SHP77 treated with DMSO at 0.1 percent for 48 hours (cell line): Measurements from ENCODE around the gene TMEM150A.
"Not testable (repeated sequence)": the region's sequence is repeated elsewhere in the genome, so short reads cannot be mapped to it uniquely, and the experiment has no call there.

Experiments
- DNase-seq: peaks from one replicate; lab custom pipeline; 2025; lab: John Stamatoyannopoulos, UW

TMEM150A gene

GRCh38 chr2:85593023-85593422 lies 9.5 kb downstream of the TMEM150A start:
- DNase-seq = no peak

DNA sequence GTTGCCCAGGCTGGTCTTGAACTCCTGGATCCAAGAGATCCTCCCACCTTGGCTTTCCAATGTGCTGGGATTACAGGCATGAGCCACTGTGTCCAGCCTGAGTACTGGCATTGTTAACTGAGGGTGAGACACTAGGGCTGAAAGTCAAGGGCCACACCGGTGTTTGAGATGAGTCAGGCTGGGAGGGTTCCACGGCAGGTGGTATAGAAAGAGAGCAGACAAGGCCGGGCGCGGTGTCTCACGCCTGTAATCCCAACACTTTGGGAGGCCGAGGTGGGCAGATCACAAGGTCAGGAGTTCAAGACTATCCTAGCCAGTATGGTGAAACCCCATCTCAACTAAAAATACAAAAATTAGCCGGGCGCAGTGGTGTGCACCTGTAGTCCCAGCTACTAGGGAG lies 10.2 kb downstream of the TMEM150A start:
- not testable (repeated sequence) for DNase-seq

DNA sequence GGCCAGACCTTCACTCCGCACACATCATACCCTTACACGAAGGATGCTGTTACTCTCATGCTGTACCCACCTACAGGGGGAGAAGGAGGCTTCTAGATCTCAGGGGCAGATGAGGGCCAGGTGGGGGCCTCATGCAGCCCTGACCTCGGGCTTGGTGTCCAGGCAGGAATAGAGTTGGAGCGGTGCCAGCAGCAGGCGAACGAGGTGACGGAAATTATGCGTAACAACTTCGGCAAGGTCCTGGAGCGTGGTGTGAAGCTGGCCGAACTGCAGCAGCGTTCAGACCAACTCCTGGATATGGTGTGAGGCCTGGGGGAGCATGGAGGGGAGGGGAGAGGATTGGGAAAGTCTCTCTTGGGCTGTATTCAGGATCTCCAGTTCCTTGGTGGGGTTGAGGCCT lies 10.9 kb downstream of the TMEM150A start:
- DNase-seq = no peak

DNA sequence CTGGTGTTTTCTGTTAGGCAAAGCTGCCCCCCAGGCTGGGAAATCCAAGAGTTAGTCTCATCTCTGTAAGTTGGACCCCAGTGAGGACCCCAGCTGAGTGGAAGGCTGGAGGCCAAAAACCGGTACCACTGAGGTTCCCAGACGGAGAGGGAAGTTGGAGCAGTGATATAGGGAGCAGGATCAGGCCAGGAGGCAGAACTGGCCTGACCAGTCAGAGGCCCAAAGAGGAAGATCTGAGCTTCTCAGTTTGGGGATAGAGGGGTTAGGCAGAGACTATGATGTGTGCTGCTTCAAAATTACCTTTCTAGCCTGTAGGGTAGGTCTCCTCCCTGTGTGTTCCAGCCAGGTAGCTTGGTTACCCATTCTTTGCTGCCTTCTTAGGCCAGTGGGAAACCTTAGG lies 11.5 kb downstream of the TMEM150A start:
- DNase-seq = no peak

DNA sequence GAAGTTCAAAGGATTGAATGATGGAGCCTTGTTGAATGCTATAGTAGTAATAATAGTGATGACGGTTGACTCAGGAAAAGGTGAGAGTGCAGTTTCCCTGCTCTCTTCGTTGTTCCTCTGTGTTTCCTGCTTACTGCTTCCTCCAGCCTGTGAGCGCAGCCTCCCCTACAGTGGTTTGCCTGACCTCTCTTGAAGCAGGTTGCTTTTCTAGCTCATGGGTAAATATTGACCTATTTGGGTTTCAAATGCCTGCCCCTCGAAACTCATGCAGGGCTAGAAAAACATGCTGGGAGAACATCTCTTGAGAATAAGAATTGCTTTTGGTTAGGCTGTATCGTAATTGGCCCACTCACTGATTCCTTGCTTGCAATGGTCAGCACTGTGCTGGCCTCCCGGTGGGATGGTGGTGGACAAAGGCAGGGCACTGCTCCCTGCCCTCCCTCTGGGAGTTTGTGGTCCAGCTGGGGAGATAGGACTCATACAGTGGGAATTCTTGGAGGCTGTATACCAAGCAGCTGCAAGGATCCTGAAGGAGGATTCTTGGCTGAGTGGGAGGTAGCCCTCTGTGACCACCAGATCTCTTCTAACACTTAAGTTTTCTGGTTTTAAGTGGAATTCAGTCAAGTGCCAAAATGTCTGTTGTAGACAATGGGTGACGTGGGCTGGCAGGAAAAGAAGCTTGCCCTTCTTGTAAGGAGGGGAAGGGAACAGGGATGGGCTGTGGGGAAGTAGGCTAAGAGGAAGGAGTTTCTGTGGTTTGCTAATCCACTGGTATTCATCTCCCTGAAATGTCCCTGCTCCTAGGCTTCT lies 12.3 kb downstream of the TMEM150A start:
- DNase-seq = no peak

GRCh38 chr2:85589181-85589580 lies 13.3 kb downstream of the TMEM150A start:
- no peak for DNase-seq

- DNase-seq = no peak
Observed at GRCh38 chr2:85588645-85589044, 13.9 kb downstream of the TMEM150A start.

GRCh38 chr2:85588236-85588635 lies 14.3 kb downstream of the TMEM150A start:
- no peak for DNase-seq

GRCh38 chr2:85585781-85586105 lies 16.8 kb downstream of the TMEM150A start:
- DNase-seq = no peak

DNA sequence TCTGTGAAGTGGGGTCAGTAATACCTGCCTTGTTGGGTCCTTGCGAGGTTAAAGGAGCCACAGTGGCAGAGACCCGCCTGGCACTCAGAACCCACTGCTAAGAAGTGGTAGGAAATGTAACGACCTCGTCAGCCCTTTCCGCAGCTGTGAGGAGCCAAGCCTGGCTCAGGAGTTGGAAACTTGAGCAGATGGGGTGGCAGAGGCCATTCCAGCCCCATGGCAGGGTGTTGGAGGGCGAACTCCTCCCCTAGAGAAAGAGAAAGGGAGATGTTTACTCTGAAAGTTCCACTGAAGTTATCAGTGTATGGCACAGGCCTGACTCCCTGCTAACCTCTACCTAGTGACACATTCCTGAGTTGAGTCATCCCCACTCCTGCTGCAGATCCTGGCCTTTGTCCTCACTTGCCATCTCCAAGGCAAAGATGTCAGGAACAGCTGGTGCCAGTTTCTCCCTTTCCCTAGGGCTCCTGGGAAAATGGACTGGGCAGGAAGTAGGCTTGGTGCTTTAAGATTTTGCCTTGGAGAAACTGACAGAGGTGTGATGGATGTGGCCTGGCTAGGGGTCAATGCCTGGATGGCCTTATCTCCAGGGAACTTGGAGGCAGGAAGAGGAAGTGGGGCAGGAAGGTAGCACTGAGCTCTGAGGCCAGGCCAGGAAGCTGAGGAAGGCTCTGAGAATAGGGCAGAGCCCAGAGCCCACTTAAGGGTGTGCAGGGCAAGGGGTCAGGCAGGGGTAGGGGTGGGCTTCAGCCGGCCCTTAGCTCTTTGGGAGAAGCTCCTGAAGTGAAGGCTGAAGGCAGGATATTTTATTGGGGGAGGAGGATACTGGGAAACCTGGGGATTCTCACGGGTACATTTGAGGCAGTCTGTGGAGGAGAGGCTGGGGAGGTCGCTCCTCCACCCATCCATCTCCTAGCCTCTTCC lies 17.4 kb downstream of the TMEM150A start:
- no peak for DNase-seq

DNA sequence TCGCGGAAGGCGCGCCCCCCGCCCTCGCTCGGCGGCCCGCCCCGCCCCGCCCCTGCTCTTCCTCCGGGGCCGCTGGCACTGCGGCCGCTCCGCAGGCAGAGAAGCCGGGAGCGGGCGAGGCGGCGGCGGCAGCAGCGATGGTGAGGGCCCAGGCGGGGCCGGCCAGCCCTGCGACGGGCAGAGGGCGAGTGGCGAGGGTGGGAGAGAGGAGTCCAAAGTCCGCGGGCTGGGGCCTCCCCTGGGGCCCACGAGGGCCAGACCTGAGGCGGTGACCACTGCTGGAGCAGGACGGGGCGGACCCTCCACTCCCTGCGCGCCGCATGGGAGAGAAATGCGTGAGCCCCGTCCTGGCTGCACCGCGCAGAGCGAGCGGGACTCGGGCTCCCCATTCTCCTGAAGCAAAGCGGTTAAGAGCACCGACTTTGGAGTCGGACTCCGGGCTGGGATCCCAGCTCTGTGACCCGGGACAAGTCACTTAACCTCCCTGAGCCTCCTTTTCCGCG lies 18.1 kb downstream of the TMEM150A start, which contains the start of gene VAMP5:
VAMP5 (plus strand) TSS at position 78 of the 503 bp plus-strand sequence; CDS start at position 138, 60 bp downstream.
- no peak for DNase-seq

DNA sequence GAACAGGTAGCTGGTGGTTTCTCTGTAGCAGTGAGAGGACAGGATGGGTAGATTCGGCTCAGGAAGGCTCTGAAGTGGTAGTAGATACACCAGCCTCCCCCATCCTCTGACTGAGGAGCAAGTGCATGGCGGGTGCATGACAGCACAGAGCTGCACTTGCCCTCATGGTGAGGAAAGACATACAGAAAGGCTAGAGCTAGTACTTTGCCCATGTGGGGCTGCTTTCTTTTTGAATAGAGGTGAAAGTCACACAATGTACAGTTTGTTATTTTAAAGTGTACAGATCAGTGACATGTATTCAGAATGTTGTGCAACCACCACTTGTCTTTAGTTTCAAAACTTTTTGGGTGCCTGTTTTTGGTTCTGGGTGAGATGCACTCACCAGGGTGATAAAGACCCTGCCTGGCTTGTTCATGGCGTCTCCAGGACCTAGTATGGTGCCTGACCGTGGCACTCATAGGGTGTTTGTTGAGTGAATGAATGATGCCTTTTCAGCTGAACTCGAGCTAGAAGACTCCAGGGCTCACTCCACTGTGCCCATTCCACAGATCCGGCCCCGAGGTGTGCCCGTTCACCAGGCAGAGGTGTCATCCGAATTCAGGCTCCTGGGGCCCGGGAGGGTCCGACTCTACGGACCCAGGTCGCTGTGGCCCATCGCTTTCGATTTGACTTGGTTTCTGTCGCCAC lies 18.7 kb downstream of the TMEM150A start:
- DNase-seq = no peak

GRCh38 chr2:85582492-85582891 lies 20.0 kb downstream of the TMEM150A start:
- DNase-seq = no peak

DNA sequence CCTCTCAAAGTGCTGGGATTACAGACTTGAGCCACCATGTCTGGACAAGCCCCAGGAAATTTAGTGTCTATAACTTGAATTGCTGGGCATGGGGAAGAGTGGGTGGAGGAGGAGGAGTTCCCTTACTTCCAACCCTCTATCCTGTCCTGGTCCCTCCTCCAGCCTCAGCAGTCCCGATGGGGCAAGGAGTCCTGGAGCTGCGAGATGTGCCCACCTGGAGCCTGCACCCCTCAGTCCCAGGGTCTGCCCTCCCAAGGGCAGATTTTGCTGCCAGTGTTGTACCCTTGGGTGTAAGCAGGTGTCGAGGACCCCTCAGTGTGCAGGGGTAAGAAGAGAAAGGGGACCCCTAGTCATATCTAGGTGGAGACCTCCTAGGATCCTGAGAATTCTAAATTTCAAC lies 22.3 kb downstream of the TMEM150A start:
- DNase-seq = no peak

DNA sequence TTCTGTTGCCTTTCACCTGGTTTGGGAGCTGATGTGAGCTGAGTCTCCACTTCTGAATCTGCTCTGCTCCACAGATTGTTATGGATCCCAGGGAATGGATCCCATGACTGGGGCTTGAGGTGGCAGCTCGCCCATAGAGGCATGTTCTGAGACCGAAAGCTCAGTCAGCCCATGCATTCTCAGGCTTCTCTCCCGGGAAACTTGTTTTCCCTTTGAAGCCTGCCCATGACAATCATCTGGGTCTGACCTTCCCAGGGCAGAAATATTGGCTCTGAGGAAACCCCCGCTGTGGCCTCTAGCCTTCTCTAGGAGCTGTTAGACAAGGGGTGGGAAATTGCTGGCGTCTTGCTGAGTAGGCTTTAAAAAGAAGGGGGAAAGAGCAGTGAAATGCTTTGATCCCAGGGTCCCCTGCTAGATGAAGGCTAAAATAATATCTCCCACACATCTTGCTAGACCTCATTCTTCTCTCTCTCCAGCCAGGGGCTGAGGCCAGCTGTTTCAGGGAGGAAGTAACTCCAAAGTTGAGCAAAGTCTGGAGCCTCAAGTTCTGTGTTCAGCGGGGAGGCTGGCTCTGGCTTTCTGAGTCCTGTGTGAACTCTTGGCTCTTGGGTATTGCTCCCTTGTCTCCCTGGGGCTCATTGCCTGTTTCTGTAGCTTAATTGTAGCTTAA lies 23.1 kb downstream of the TMEM150A start:
- no peak for DNase-seq

DNA sequence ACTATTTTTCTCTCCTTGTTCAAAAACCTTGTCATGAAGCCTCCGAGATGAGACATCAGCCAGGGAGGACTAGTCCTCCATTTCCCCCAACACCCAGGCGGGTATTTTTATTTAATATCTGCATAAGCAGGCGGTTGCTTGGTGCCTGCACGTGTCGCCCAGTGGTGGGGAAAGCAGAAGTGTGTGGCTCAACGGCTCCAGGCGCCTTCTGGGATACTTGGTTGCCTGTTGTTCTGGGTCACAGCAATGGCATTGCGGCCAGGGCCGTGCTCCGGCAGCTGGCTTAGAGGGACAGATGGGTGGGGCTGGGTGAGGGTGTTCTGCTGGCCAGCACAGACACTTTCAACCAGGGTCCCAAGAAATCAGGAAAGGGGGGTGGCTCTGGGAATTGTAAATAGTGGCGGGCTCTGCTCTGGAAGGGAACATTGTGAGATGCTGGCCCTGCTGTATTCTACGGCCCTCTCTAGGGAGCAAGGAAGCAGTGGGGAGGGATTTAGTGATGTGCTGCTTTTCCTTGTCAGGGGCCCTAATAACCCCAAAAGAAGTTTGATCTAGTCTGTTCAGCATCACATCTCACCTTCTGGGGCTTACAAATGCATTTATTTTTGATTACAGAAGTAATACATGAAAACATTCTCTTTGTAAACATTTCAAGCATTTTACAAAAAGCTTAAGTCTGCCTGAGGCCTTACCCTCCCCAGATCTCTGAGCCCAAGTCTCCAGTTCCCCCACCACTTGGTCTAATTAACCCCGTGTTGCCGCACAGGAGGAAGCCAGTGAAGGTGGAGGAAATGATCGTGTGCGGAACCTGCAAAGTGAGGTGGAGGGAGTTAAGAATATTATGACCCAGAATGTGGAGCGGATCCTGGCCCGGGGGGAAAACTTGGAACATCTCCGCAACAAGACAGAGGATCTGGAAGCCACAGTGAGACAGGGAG lies 24.0 kb downstream of the TMEM150A start:
- no peak for DNase-seq

DNA sequence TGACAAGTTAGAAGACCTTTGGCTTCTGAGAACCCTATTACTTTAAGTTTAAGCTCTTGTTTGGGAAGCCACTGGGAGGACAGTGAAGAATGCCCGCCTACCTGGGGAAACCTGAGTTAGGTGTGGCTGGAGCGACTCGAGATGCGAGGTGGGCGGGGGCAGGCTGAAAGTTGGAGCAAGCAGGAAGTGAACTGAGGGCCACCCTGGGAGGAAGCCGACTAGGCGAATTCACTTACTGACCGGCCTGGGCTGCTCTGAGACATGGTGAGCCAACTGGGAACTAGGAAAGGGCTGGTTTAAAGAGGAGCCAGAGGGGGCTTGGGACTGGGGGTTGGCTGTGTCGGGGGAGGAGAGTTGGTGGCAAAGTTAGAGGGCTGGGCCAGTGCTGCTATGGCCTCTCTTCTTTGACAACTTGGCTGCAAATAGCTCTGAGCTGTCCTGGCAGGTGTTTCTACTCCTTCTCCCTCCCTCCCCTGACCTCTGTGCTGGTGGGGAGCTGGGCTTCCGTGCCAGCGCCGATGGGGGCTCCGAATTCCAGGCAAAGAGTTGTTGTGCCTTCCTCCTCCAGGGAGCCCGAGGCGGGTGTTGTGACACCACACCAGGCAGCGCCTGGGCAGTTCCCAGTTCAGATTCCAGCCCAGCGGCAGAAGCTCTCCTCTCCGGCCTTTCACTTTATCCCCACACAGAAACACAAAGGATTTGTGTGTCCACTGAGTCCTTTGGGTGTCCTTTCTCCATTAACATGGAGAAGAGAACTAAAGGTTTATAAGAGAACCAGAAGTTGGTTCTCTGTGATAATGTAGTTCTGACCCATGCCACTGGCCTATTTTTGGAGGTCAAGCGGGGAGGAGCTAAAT lies 24.9 kb downstream of the TMEM150A start, which contains the start of gene VAMP8:
VAMP8 (plus strand) TSS at position 201 of the 857 bp plus-strand sequence; CDS start at position 262, 61 bp downstream.
- no peak for DNase-seq

DNA sequence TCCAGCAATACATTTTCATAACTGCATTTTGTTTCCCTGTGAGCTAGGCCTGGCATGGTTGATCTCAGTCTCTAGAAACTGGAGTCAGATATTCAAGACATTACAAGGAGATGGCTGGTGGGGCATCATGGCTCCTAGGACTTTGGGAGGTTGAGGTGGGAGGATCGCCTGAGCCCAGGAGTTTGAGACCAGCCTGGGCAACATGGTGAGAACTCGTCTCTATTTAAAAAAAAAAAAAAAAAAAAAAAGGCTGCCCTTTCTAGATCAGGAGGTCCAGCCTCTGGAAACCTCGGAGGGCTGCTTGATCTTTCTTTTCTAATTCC lies 25.5 kb downstream of the TMEM150A start:
- DNase-seq = no peak

DNA sequence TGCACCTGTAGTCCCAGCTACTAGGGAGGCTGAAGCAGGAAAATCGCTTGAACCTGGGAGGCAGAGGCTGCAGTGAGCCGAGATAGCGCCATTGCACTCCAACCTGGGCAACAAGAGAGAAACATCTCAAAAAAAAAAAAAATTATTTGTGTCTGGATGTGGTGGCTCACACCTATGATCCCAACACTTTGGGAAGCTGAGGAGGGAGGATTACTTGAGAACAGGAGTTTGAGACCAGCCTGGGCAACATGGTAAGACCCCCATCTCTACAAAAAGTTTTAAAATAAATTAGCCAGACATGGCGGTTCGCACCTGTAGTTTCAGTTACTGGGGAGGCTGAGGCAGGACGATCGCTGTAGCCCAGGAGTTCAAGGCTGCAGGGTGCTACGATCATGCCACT lies 26.8 kb downstream of the TMEM150A start:
- DNase-seq = no peak

DNA sequence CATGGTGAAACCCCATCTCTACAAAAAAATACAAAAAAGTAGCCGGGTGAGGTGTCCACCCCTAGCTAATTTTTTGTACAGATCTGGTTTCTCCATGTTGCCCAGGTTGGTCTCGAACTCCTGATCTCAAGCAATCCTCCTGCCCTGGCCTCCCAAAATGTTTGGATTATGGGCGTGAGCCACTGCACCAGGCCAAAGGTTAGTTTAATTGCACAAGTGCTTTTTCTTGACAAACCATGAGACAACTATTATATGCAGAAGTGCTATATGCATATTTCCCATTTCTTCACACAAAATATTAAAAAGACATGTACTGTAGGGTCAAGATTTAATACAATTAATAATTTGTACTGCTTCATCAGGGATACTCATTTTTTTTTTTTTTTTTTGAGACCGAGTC lies 36.2 kb downstream of the TMEM150A start:
- no peak for DNase-seq
